Endothelial cell of umbilical vein (primary cell): ENCODE results near the gene VPS33B. TPM values are rescaled to one million over a fixed set of nuclear protein-coding genes. Genes with fewer than 3 reads are reported as not detected.
A peak's percentile ranks its signal among the peaks of the same experiment; 100 is the strongest.

Source experiments
- BruUV-seq: library from RNA; stranded (reverse); fragments of 400-500 nt; replicated peaks from 2 replicates; lab custom pipeline; 2021; lab: Mats Ljungman, UMichigan
- CTCF ChIA-PET: fragments of 300-600, 350-600 bp; sonication (Branson Sonifier 250); formaldehyde crosslinking; loops from one replicate; lab custom pipeline; 2021; ENCODE audit warnings: antibody characterized with exemption, inconsistent platforms; lab: Charles Lee
- POLR2A ChIA-PET: fragments of 300-600, 350-600 bp; sonication (Branson Sonifier 250); formaldehyde crosslinking; loops from one replicate; lab custom pipeline; 2021; ENCODE audit warnings: antibody characterized with exemption, inconsistent platforms; lab: Charles Lee
- DNase-seq: peaks from one replicate; pipeline ENCODE4 v3.0.0-alpha.2; 2011; ENCODE audit warnings: low read depth, low spot score
- FAIRE-seq: peaks from 2 replicates; lab custom pipeline; 2011; peaks lifted over from hg19 to GRCh38; lab: Jason Lieb, UNC
- H2AFZ ChIP-seq: 2 replicates; pipeline ENCODE4 v1.6.0; 2012; ENCODE audit warnings: low read depth, low read length, control low read depth, inconsistent platforms
- H3K27ac ChIP-seq: 2 replicates; pipeline ENCODE4 v1.5.1; 2011; ENCODE audit warnings: low read depth, mild to moderate bottlenecking, control low read depth, low read length, moderate library complexity; ENCODE audit not compliant: insufficient read depth
- H3K27me3 ChIP-seq, 2 experiments: 2 replicates each; pipeline versions ENCODE4 v1.6.0 to v1.6.1; 2011; ENCODE audit warnings: low read length in 2 of 2, mixed read lengths in 1 of 2; ENCODE audit not compliant: control insufficient read depth in 2 of 2, insufficient read depth in 2 of 2
- H3K36me3 ChIP-seq, 2 experiments: 2 replicates in 1 of 2; 3 replicates in 1 of 2; pipeline ENCODE4 v1.5.1; 2011; ENCODE audit warnings: low read length in 2 of 2, mild to moderate bottlenecking in 1 of 2, moderate library complexity in 1 of 2; ENCODE audit not compliant: control insufficient read depth in 2 of 2, insufficient read depth in 2 of 2; ENCODE audit errors: extremely low read depth in 1 of 2
- H3K4me1 ChIP-seq: 3 replicates; pipeline ENCODE4 v1.5.1; 2011; ENCODE audit warnings: mild to moderate bottlenecking, low read length; ENCODE audit not compliant: control insufficient read depth, insufficient read depth; ENCODE audit errors: extremely low read depth
- H3K4me2 ChIP-seq: 2 replicates; pipeline ENCODE4 v1.6.1; 2011; ENCODE audit warnings: low read length, control low read depth, mixed read lengths; ENCODE audit not compliant: insufficient read depth
- H3K4me3 ChIP-seq, 3 experiments: fragments of 200-600 bp in 1 of 3; sonication (generic), shearing (Covaris generic) in 1 of 3; replicated peaks in 1 of 3; 2 replicates each; pipeline ENCODE4 v1.5.1; 2011 to 2016; ENCODE audit warnings: control low read depth in 3 of 3, low read length in 3 of 3, mild to moderate bottlenecking in 2 of 3, inconsistent platforms in 1 of 3, low read depth in 1 of 3, moderate library complexity in 1 of 3; ENCODE audit not compliant: insufficient read depth in 1 of 3
- H3K79me2 ChIP-seq: 2 replicates; pipeline ENCODE4 v1.6.0; 2012; ENCODE audit warnings: low read length, inconsistent platforms; ENCODE audit not compliant: control insufficient read depth, insufficient read depth
- H3K9ac ChIP-seq: replicated peaks from 2 replicates; pipeline ENCODE3; 2011; ENCODE audit warnings: low read length, control low read depth; ENCODE audit not compliant: insufficient read depth; ENCODE audit errors: extremely low read depth
- H3K9me1 ChIP-seq: replicated peaks from 3 replicates; pipeline ENCODE4 v1.6.0; 2011; ENCODE audit warnings: mild to moderate bottlenecking, low read length; ENCODE audit not compliant: control insufficient read depth, insufficient read depth; ENCODE audit errors: extremely low read depth
- H3K9me3 ChIP-seq: replicated peaks from 2 replicates; pipeline ENCODE4 v1.5.1; 2012; ENCODE audit warnings: low read length, inconsistent platforms; ENCODE audit not compliant: control insufficient read depth, insufficient read depth
- H4K20me1 ChIP-seq: replicated peaks from 2 replicates; pipeline ENCODE3; 2011; ENCODE audit warnings: mild to moderate bottlenecking, low read length; ENCODE audit not compliant: control insufficient read depth, insufficient read depth; ENCODE audit errors: extremely low read depth
- CTCF ChIP-seq, 2 donors: IDR thresholded peaks; 1 replicate in 1 of 2; 2 replicates in 1 of 2; pipeline ENCODE4 v1.5.1; 2011; ENCODE audit warnings: low read length in 2 of 2, mild to moderate bottlenecking in 2 of 2, moderate library complexity in 2 of 2, control low read depth in 1 of 2, inconsistent platforms in 1 of 2, low read depth in 1 of 2; ENCODE audit not compliant: insufficient read depth in 1 of 2; ENCODE audit errors: extremely low read depth in 1 of 2
- FOS ChIP-seq: IDR thresholded peaks from 2 replicates; pipeline ENCODE4 v1.6.1; 2011; ENCODE audit warnings: mild to moderate bottlenecking, low read length, moderate library complexity, borderline replicate concordance; ENCODE audit not compliant: insufficient read depth
- GATA2 ChIP-seq: IDR thresholded peaks from 2 replicates; pipeline ENCODE4 v1.7.0; 2011; ENCODE audit warnings: low read depth, mild to moderate bottlenecking, moderate library complexity, mixed read lengths, low read length; ENCODE audit not compliant: insufficient read length, insufficient read depth
- JUN ChIP-seq: IDR thresholded peaks from 2 replicates; pipeline ENCODE4 v1.6.1; 2011; ENCODE audit warnings: borderline replicate concordance, low read depth; ENCODE audit not compliant: insufficient read length, insufficient read depth
- MYC ChIP-seq: IDR thresholded peaks from one replicate; pipeline ENCODE4 v1.6.1; 2011; ENCODE audit warnings: mild to moderate bottlenecking, low read depth, low read length
- POLR2A ChIP-seq: IDR thresholded peaks from 2 replicates; pipeline ENCODE4 v1.6.1; 2012; ENCODE audit warnings: low read depth, mild to moderate bottlenecking, control low read depth, low read length
- POLR2AphosphoS5 ChIP-seq: IDR thresholded peaks from 2 replicates; pipeline ENCODE4 v1.6.1; 2012; ENCODE audit warnings: low read depth, mild to moderate bottlenecking, control low read depth, low read length, moderate library complexity; ENCODE audit not compliant: insufficient read depth
- dilution Hi-C: fragments of 300-500 bp; cut with MboI; formaldehyde crosslinking; loops from one replicate; pipeline ENCODE4 v1.15.0; 2019; ENCODE audit warnings: low sequenced_read_pairs; ENCODE audit not compliant: extremely low pct_ligation_motif_present
- intact Hi-C: fragments of 100-400 bp; cut with micrococcal nuclease; formaldehyde crosslinking; loops from one replicate; pipeline ENCODE4 v1.10.0; 2022
- polyA plus RNA-seq, 4 experiments: library from polyadenylated mRNA; depleted of rRNA in 3 of 4; stranded (reverse) in 3 of 4; unstranded in 1 of 4; fragments of >200 nt; gene quantifications; 2 replicates each; pipeline versions ENCODE4 v1.2.1 to v1.2.3, GENCODE V29; 2011 to 2012; ENCODE audit warnings: missing spikeins in 1 of 4
- total RNA-seq: library from RNA; stranded (reverse); gene quantifications from 2 replicates; pipeline ENCODE4 v1.2.3, GENCODE V29; 2021

The VPS33B gene
- total and polyA plus RNA-seq, 2 donors (not counting 3 experiments of a cell fraction or from before 2014, with no cell fraction given) = 11.8 to 14.2 TPM

GRCh38 chr15:90988296-90988695 lies 34.1 kb downstream of the VPS33B start:
- Histone ChIP-seq H3K9me3 (no peaks in the 10 kb centered on the region), H3K36me3 (peaks cover 0 to 4% of the 10 kb centered on the region in 2 experiments), H2AFZ (peak overlapping the region; percentile 55), H3K9me1 (no peaks in the 10 kb centered on the region), H3K27ac (peak overlapping the region; percentile 30), H3K9ac (peak overlapping the region; percentile 39), H3K79me2 (peaks cover 97% of the 10 kb centered on the region), H3K4me3 (peak overlapping the region in 1 of 3 experiments; percentile 22), H3K27me3 (no peaks in the 10 kb centered on the region), H4K20me1 (no peaks in the 10 kb centered on the region), H3K4me2 (peak overlapping the region; percentile 75), H3K4me1 (peaks cover 26% of the 10 kb centered on the region)
- ChIA-PET CTCF (interaction anchor here (0.6 to 2.7 kb wide), 3 partner anchors 12 to 31 kb away, joined by 3 to 23 read pairs (median 3); no protein-coding TSS in a partner anchor), POLR2A (interaction anchor here (0.5 kb wide), 1 partner anchor 36 kb away, joined by 3 read pairs; no protein-coding TSS in a partner anchor)
- DNase-seq (peak; percentile 56), FAIRE-seq (peak; percentile 83)
- intact Hi-C loops = no loop called here
- BruUV-seq = no TSS peak
- dilution Hi-C loops = no loop called here
- TF ChIP-seq MYC (no peak), JUN (no peak), POLR2AphosphoS5 (no peak)

GRCh38 chr15:90987561-90988141 lies 34.7 kb downstream of the VPS33B start:
- Histone ChIP-seq H3K9me1 (no peaks in the 10 kb centered on the region), H3K36me3 (peaks cover 0 to 4% of the 10 kb centered on the region in 2 experiments), H4K20me1 (no peaks in the 10 kb centered on the region), H3K27me3 (no peaks in the 10 kb centered on the region), H2AFZ (no peak overlapping the region), H3K27ac (no peak overlapping the region), H3K4me1 (peaks cover 24% of the 10 kb centered on the region), H3K4me3 (no peak overlapping the region), H3K79me2 (peaks cover 95% of the 10 kb centered on the region), H3K9ac (no peak overlapping the region), H3K9me3 (no peaks in the 10 kb centered on the region), H3K4me2 (peak overlapping the region; percentile 75)
- BruUV-seq = no TSS peak
- ChIA-PET POLR2A (interaction anchor here (0.7 kb wide), 1 partner anchor 30 kb away, joined by 3 read pairs; no protein-coding TSS in a partner anchor), CTCF (interaction anchor here (0.6 to 2.7 kb wide), 3 partner anchors 11 to 31 kb away, joined by 3 to 23 read pairs (median 3); no protein-coding TSS in a partner anchor)
- intact Hi-C loops (no loop called here), dilution Hi-C loops (no loop called here)
- no peak for DNase-seq
- TF ChIP-seq FOS (no peak), JUN (no peak), POLR2A (peak; percentile 23), GATA2 (no peak), CTCF (IDR thresholded peaks at IDR 0.05; ENCODE audit: extremely low read depth in 1 of 2, insufficient read depth in 1 of 2, low read depth in 1 of 2, low read length in 2 of 2) (no peak)
- FAIRE-seq = no peak
